ENCODE data around the gene IGSF3. TPM values are rescaled to one million over a fixed set of nuclear protein-coding genes. Genes with fewer than 3 reads are reported as not detected.
"Not testable (repeated sequence)": the region's sequence is repeated elsewhere in the genome, so short reads cannot be mapped to it uniquely, and the experiment has no call there.

The IGSF3 gene
- total and polyA plus RNA-seq, 2 experiments from 2014 or later, result 7.3 to 37.8 TPM

- not testable (repeated sequence) for H3K4me2 ChIP-seq; H3K4me3 Mint-ChIP-seq; ATAC-seq; H2AFZ ChIP-seq; H3K36me3 Mint-ChIP-seq (ENCODE audit: low read depth); H3K27me3 ChIP-seq (ENCODE audit: insufficient read depth); H3K27ac ChIP-seq (ENCODE audit: low read depth); H3F3A ChIP-seq (replicated peaks; ENCODE audit: low read depth); H4K20me1 ChIP-seq (replicated peaks; ENCODE audit: insufficient read depth); H3K79me2 ChIP-seq (replicated peaks; ENCODE audit: insufficient read depth); H3K4me3 ChIP-seq; H3K36me3 ChIP-seq (ENCODE audit: insufficient read depth); DNase-seq (ENCODE audit: low spot score); H3K9me2 ChIP-seq (ENCODE audit: insufficient read depth); H3K9me3 Mint-ChIP-seq; H3K27ac Mint-ChIP-seq
- Mint-ChIP-seq H3K4me1 (peaks cover 47% of the 10 kb centered on the region), H3K27me3 (ENCODE audit: insufficient read depth, low read depth, poor library complexity) (peaks cover 11% of the 10 kb centered on the region)
- H3K4me1 ChIP-seq (ENCODE audit: insufficient read depth), result peaks cover 15% of the 10 kb centered on the region
These were observed 76.3 kb downstream of the IGSF3 start for GRCh38 chr1:116591006-116591950.

DNA sequence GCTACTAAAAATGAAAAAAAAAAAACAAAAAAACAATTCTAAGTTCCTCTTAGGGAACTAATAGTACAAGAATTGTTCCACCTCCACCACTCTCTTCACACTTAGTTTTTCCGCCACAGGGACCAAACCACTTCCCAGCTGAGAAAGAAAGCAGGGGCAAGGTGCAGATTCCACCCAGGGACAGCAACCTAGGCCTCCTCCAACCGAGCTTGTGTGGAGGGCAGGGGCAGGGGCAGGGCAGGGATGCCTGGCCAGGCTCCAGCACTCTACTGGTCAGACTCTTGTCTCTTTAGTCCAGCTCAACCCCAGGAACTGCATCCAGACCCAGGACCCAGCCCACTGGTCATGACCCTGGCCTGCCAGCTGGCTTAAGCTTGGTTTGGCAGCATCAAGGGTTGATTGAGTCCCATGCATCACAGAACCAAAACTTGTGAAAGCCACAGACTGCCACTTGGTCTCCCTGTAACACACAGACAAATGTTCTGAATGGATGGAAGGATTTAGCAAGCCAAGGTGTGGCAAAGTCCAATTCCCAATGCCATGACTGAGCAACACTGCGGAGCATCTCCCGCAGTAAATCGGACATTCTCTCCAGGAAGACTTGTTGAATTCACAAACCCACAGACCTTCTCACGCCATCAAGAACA is 77.1 kb downstream of the IGSF3 start:
- H3K4me3 ChIP-seq; H3K36me3 Mint-ChIP-seq (ENCODE audit: low read depth); H3K79me2 ChIP-seq (replicated peaks; ENCODE audit: insufficient read depth); H3K36me3 ChIP-seq (ENCODE audit: insufficient read depth); H3F3A ChIP-seq (replicated peaks; ENCODE audit: low read depth); H4K20me1 ChIP-seq (replicated peaks; ENCODE audit: insufficient read depth); H3K27me3 ChIP-seq (ENCODE audit: insufficient read depth); H3K27ac ChIP-seq (ENCODE audit: low read depth); H3K4me2 ChIP-seq; H3K4me3 Mint-ChIP-seq; H3K27ac Mint-ChIP-seq; H3K9me3 Mint-ChIP-seq; ATAC-seq; DNase-seq (ENCODE audit: low spot score); H2AFZ ChIP-seq; H3K9me2 ChIP-seq (ENCODE audit: insufficient read depth): not testable (repeated sequence)
- H3K27me3 Mint-ChIP-seq (ENCODE audit: insufficient read depth, low read depth, poor library complexity), result peaks cover 11% of the 10 kb centered on the region
- H3K4me1 ChIP-seq (ENCODE audit: insufficient read depth), result peaks cover 11% of the 10 kb centered on the region
- peaks cover 41% of the 10 kb centered on the region for H3K4me1 Mint-ChIP-seq

- H3K9me2 ChIP-seq (ENCODE audit: insufficient read depth); H3F3A ChIP-seq (replicated peaks; ENCODE audit: low read depth); H3K27ac ChIP-seq (ENCODE audit: low read depth); H3K4me3 ChIP-seq; H3K79me2 ChIP-seq (replicated peaks; ENCODE audit: insufficient read depth); H3K9me3 Mint-ChIP-seq; H3K36me3 ChIP-seq (ENCODE audit: insufficient read depth); H3K36me3 Mint-ChIP-seq (ENCODE audit: low read depth); H4K20me1 ChIP-seq (replicated peaks; ENCODE audit: insufficient read depth); H2AFZ ChIP-seq; H3K4me3 Mint-ChIP-seq; DNase-seq (ENCODE audit: low spot score); H3K4me2 ChIP-seq; ATAC-seq; H3K27me3 ChIP-seq (ENCODE audit: insufficient read depth): not testable (repeated sequence)
- H3K4me1 ChIP-seq (ENCODE audit: insufficient read depth), result peaks cover 11% of the 10 kb centered on the region
- peaks cover 11% of the 10 kb centered on the region for H3K27me3 Mint-ChIP-seq (ENCODE audit: insufficient read depth, low read depth, poor library complexity)
- peak overlapping the region; percentile 36; the same call in 1 of the 2 replicates for H3K27ac Mint-ChIP-seq
- H3K4me1 Mint-ChIP-seq, result peaks cover 37% of the 10 kb centered on the region
These were observed 78.3 kb downstream of the IGSF3 start for GRCh38 chr1:116589101-116589735.
